Daoy (cell line): ENCODE results near the gene MUC20. TPM values are rescaled to one million over a fixed set of nuclear protein-coding genes. Genes with fewer than 3 reads are reported as not detected.
A peak's percentile ranks its signal among the peaks of the same experiment; 100 is the strongest.

Source experiments
- DNase-seq: peaks from one replicate; pipeline ENCODE4 v3.0.0-alpha.2; 2015; ENCODE audit warnings: low read depth
- total RNA-seq: library from RNA; depleted of rRNA; stranded (reverse); fragments of >200 nt; shearing (Covaris generic); gene quantifications from 2 replicates; pipeline ENCODE4 v1.2.3, GENCODE V29; 2014

MUC20 gene
- total RNA-seq, 1 experiment from 2014 or later = not detected

GRCh38 chr3:195755391-195755790 is 34.6 kb downstream of the MUC20 start:
- no peak for DNase-seq

GRCh38 chr3:195755791-195756676 is 35.3 kb downstream of the MUC20 start:
- no peak for DNase-seq

GRCh38 chr3:195757438-195757770 is 36.6 kb downstream of the MUC20 start:
- no peak for DNase-seq

- DNase-seq = no peak
These were observed 37.0 kb downstream of the MUC20 start for GRCh38 chr3:195757827-195758226.

- DNase-seq = no peak
These were observed 38.1 kb downstream of the MUC20 start for GRCh38 chr3:195758721-195759353.

- DNase-seq = no peak
These were observed 39.8 kb downstream of the MUC20 start for GRCh38 chr3:195760345-195761122.

GRCh38 chr3:195761123-195761566 is 40.4 kb downstream of the MUC20 start:
- no peak for DNase-seq

GRCh38 chr3:195761567-195762248 is 40.9 kb downstream of the MUC20 start:
- DNase-seq = no peak

GRCh38 chr3:195762249-195762585 is 41.4 kb downstream of the MUC20 start:
- DNase-seq = no peak

- no peak for DNase-seq
These were observed 41.8 kb downstream of the MUC20 start for GRCh38 chr3:195762611-195763010.

GRCh38 chr3:195763076-195763830 is 42.5 kb downstream of the MUC20 start:
- no peak for DNase-seq

GRCh38 chr3:195763843-195764825 is 43.4 kb downstream of the MUC20 start:
- DNase-seq = no peak

GRCh38 chr3:195764961-195765706 is 44.4 kb downstream of the MUC20 start:
- DNase-seq = no peak

GRCh38 chr3:195766671-195767070 is 45.9 kb downstream of the MUC20 start:
- no peak for DNase-seq

GRCh38 chr3:195767792-195768191 is 47.0 kb downstream of the MUC20 start:
- no peak for DNase-seq

GRCh38 chr3:195768414-195768813 is 47.6 kb downstream of the MUC20 start:
- no peak for DNase-seq

GRCh38 chr3:195768831-195769303 is 48.1 kb downstream of the MUC20 start:
- peak; percentile 82 for DNase-seq

GRCh38 chr3:195769551-195769950 is 48.8 kb downstream of the MUC20 start:
- no peak for DNase-seq
